ENCODE measurements around the gene KIF1B.

KIF1B gene

GRCh38 chr1:10283318-10283984 is 73.1 kb downstream of the KIF1B start:
- DNase-seq, result peak; percentile 26 to 43

- no peak for DNase-seq
Measured at GRCh38 chr1:10286244-10286643, 75.9 kb downstream of the KIF1B start.

- no peak for DNase-seq
Measured at GRCh38 chr1:10287023-10287645, 76.8 kb downstream of the KIF1B start.

- DNase-seq, result no peak
Measured at GRCh38 chr1:10288029-10288615, 77.8 kb downstream of the KIF1B start.

- DNase-seq, result no peak
Measured at GRCh38 chr1:10291705-10292104, 81.3 kb downstream of the KIF1B start.

GRCh38 chr1:10292188-10292587 is 81.8 kb downstream of the KIF1B start:
- no peak for DNase-seq

- no peak for DNase-seq
Measured at GRCh38 chr1:10295481-10296085, 85.2 kb downstream of the KIF1B start.

- no peak for DNase-seq
Measured at GRCh38 chr1:10299151-10299550, 88.8 kb downstream of the KIF1B start.

- no peak for DNase-seq
Measured at GRCh38 chr1:10302416-10302815, 92.0 kb downstream of the KIF1B start.

- DNase-seq, result no peak
Measured at GRCh38 chr1:10304295-10304694, 93.9 kb downstream of the KIF1B start.

GRCh38 chr1:10306435-10306834 is 96.1 kb downstream of the KIF1B start:
- no peak for DNase-seq

- DNase-seq, result no peak
Measured at GRCh38 chr1:10308001-10308400, 97.6 kb downstream of the KIF1B start.

- no peak for DNase-seq
Measured at GRCh38 chr1:10309243-10310011, 99.1 kb downstream of the KIF1B start.

- DNase-seq, result no peak
Measured at GRCh38 chr1:10316752-10317151, 106.4 kb downstream of the KIF1B start.

- DNase-seq, result no peak
Measured at GRCh38 chr1:10319750-10320149, 109.4 kb downstream of the KIF1B start.

- no peak for DNase-seq
Measured at GRCh38 chr1:10320336-10320735, 110.0 kb downstream of the KIF1B start.

GRCh38 chr1:10322821-10323220 is 112.5 kb downstream of the KIF1B start:
- DNase-seq, result no peak

GRCh38 chr1:10324627-10325026 is 114.3 kb downstream of the KIF1B start:
- peak in 1 of 2 donors; percentile 5 for DNase-seq

- DNase-seq, result no peak
Measured at GRCh38 chr1:10325521-10325920, 115.2 kb downstream of the KIF1B start.

- no peak for DNase-seq
Measured at GRCh38 chr1:10326251-10326650, 115.9 kb downstream of the KIF1B start.

GRCh38 chr1:10328180-10328963 is 118.0 kb downstream of the KIF1B start:
- no peak for DNase-seq

- DNase-seq, result no peak
Measured at GRCh38 chr1:10337436-10337835, 127.1 kb downstream of the KIF1B start.

Measured in stimulated activated CD4-positive, alpha-beta T cell treated with anti-CD3 and anti-CD28 coated beads, Interleukin-2, amount 100 ng/mL, for 24 hours (primary cell).